Effector CD4-positive, alpha-beta T cell (primary cell): Measurements from ENCODE around the gene PHAF1.

ENCODE experiments used
- DNase-seq: peaks from one replicate; pipeline ENCODE4 v3.0.0-alpha.2; 2020
- total RNA-seq: gene quantifications from one replicate; lab custom pipeline; 2026; lab: John Stamatoyannopoulos, UW

The PHAF1 gene
- total RNA-seq = 29.5 reads per million, percentile 56 among the genes with 10 or more reads in this experiment

- DNase-seq = peak; percentile 95
Observed at GRCh38 chr16:67109407-67110135, at the start of gene PHAF1. Gene PHAF1 (plus strand): TSS chr16:67109941. CDS start chr16:67110176, 235 bp downstream.

- no peak for DNase-seq
Observed at GRCh38 chr16:67063008-67063407, 46.7 kb upstream of the PHAF1 start.

- no peak for DNase-seq
Observed at GRCh38 chr16:67068212-67068753, 41.5 kb upstream of the PHAF1 start.

GRCh38 chr16:67071476-67072048 is 38.2 kb upstream of the PHAF1 start:
- DNase-seq = no peak

GRCh38 chr16:67075331-67075730 is 34.4 kb upstream of the PHAF1 start:
- DNase-seq = no peak

GRCh38 chr16:67077871-67078270 is 31.9 kb upstream of the PHAF1 start:
- DNase-seq = no peak

- DNase-seq = no peak
Observed at GRCh38 chr16:67082100-67082499, 27.6 kb upstream of the PHAF1 start.

- no peak for DNase-seq
Observed at GRCh38 chr16:67082891-67083290, 26.9 kb upstream of the PHAF1 start.

GRCh38 chr16:67084345-67085028 is 25.3 kb upstream of the PHAF1 start:
- DNase-seq = no peak

- no peak for DNase-seq
Observed at GRCh38 chr16:67086822-67087221, 22.9 kb upstream of the PHAF1 start.

- DNase-seq = no peak
Observed at GRCh38 chr16:67087291-67087690, 22.4 kb upstream of the PHAF1 start.

GRCh38 chr16:67087803-67088202 is 21.9 kb upstream of the PHAF1 start:
- no peak for DNase-seq

- no peak for DNase-seq
Observed at GRCh38 chr16:67088551-67088950, 21.2 kb upstream of the PHAF1 start.

GRCh38 chr16:67089101-67089500 is 20.6 kb upstream of the PHAF1 start:
- no peak for DNase-seq

GRCh38 chr16:67091906-67092566 is 17.7 kb upstream of the PHAF1 start:
- no peak for DNase-seq

GRCh38 chr16:67093098-67093726 is 16.5 kb upstream of the PHAF1 start:
- no peak for DNase-seq

GRCh38 chr16:67098599-67098998 is 11.1 kb upstream of the PHAF1 start:
- no peak for DNase-seq

GRCh38 chr16:67100569-67101310 is 9.0 kb upstream of the PHAF1 start:
- DNase-seq = no peak

GRCh38 chr16:67101311-67102082 is 8.2 kb upstream of the PHAF1 start:
- DNase-seq = no peak

GRCh38 chr16:67104061-67104460 is 5.7 kb upstream of the PHAF1 start:
- DNase-seq = no peak

GRCh38 chr16:67104845-67105244 is 4.9 kb upstream of the PHAF1 start:
- DNase-seq = no peak
